D721Med (cell line): ENCODE data around the gene UCK2.

Source experiments
- DNase-seq: peaks from one replicate; pipeline ENCODE4 v3.0.0; 2011; ENCODE audit warnings: low spot score; ENCODE audit not compliant: insufficient read length
- FAIRE-seq: peaks from 2 replicates; lab custom pipeline; 2011; peaks lifted over from hg19 to GRCh38; lab: Jason Lieb, UNC
- TF ChIP-seq, protein P1 (sequence below): IDR thresholded peaks from 2 replicates; pipeline ENCODE4 v1.5.1; 2012; ENCODE audit warnings: mild to moderate bottlenecking, control low read depth; ENCODE audit not compliant: insufficient read depth; ENCODE audit errors: missing control alignments

Gene UCK2

DNA sequence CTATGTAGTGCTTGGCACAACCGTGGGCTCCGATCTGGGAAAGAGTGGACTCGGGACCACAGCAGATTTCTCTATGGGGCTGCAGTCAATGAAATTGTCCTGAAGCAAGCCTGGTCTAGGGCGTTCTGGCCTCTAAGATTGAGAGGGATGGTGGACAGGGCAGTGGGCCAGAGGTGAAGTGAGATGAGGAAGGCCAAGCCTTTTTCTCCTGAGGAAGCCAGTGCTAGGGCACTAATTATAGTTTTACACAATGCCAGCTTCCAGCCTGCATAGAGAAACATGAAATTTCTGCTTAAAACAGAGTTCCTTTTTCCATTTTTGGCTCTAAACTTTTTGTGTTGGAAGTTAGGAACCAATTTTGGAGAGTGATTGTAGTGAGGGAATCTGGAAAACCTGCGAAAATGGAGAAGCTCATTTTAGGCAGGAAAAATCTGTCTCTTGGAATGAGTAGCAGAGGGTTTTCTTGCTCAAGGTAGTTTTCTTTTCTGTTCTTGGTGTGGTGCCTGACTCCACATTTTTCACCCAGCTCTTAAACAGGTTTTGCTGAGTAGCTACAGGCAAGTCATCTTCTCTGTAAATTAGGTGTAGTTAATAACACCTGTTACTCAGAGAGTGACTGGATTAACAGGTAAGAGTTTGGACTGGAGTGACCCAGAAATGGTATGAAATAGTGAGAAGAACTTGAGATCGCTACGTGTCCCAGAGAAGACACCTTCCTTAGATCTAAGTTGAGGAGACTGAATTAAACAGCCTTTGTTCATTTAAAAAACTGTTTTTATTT lies 22.1 kb downstream of the UCK2 start:
- TF ChIP-seq, protein P1, sequence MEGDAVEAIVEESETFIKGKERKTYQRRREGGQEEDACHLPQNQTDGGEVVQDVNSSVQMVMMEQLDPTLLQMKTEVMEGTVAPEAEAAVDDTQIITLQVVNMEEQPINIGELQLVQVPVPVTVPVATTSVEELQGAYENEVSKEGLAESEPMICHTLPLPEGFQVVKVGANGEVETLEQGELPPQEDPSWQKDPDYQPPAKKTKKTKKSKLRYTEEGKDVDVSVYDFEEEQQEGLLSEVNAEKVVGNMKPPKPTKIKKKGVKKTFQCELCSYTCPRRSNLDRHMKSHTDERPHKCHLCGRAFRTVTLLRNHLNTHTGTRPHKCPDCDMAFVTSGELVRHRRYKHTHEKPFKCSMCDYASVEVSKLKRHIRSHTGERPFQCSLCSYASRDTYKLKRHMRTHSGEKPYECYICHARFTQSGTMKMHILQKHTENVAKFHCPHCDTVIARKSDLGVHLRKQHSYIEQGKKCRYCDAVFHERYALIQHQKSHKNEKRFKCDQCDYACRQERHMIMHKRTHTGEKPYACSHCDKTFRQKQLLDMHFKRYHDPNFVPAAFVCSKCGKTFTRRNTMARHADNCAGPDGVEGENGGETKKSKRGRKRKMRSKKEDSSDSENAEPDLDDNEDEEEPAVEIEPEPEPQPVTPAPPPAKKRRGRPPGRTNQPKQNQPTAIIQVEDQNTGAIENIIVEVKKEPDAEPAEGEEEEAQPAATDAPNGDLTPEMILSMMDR, result no peak
- FAIRE-seq (no peak), DNase-seq (no peak)

DNA sequence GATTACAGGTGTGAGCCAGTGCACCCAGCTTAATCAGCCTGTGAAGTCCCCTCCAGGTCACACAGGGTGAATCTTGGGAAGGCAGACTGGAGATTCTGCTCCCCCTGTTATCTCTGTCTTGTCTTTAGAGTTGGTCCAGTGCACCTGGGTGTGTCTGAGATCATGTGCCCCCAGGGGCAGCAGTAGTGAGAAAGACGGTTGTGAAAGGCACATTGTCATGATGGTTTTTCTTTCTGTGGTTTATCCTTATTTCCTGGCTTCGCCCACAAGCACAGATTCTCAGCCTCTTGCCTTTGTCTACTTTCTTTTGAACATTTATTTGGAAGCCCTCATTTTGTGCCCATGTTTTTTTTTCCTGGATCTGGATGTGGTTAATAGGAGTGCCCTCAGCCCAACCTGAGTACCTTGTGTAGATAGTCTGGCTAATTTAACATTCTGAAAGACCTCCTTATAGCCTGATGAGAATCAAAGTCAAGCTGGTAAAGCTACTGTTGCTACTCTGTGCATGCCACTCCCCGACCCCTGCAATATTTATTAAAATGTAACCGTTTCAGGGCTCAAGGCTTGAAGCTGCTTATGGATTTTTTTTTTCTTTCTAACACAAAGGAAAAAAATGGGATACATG lies 23.7 kb downstream of the UCK2 start:
- TF ChIP-seq, protein P1, result no peak
- FAIRE-seq (no peak), DNase-seq (no peak)

DNA sequence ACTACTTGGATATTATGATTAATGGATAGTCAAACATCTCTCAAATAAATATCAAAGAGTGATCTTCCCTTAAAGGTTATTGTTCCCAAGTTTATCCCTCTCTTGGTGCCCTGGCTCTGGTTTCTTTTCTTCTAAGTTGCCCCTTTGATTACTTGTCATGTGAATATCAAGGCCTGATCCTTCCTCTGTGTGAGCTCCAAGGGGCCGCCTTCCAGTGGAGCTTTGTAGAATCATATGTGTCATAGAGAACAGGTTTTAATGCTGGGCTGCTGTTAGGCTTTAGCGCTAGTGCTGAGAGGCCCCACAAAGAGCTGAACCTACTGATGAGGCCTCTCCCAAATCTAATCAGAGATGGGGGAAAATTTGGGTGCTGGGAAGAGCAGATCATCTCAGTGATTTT lies 25.5 kb downstream of the UCK2 start:
- FAIRE-seq (no peak), DNase-seq (no peak)
- TF ChIP-seq, protein P1, result no peak

DNA sequence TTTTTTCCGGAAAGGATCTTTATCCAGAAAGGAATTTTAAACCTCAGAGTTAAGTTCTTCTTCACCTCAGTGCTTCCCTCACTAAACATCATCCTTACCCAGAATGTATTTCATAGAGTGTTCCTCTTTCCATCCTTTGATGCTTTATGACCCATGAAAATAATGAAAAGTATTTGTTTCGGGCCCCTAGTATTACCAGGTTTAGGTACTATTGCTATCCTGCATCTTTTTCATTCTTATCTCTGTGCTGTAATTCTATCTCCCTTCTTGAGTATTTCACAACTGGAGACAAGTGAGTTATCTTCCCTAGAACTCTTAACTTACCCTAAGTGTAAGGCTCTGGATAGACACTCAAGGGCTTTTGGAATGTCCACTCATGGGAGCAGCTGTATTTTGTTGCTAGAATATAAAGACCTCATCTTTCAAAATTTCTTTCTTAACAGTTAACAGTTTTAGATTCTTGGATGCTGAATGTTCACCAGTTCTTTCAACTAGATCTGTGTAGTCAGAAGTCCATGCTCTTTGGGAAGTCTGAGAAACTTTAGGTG lies 26.2 kb downstream of the UCK2 start:
- TF ChIP-seq, protein P1, result no peak
- no peak for DNase-seq
- no peak for FAIRE-seq

DNA sequence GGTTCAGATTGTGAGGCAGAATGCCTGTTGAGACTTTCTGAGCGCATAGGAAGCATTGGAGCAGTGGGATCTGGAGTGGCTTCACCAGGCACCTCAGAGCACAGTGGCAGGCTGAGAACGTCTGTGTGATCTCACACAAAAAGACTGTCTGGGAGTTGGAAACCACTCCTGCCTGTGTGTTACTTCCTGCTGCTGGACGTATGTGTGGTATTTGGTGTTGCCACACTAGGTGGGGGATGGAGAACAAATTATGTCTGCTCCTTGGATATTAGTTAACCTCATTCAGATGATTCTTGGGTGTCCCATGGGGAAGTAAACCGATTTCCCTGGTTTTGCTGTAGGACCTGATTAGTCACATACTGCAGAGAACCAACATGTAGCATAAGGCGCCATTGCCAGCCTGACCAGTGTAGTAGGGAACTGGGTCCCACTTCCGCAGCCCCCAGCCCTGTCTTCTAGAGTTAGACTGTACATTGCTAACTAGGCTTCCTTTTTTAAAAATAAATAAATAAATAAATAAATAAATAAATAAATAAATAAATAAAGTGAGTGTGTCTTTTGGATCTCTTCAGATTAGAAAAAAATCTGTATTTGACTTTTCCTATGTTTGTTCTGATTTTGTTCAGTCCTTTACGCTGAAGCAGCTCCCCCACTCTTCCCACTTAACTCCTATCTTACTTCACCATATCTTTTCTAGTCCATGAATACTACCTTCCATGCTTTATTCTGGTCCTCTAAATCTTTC lies 26.9 kb downstream of the UCK2 start:
- DNase-seq, result no peak
- no peak for FAIRE-seq

DNA sequence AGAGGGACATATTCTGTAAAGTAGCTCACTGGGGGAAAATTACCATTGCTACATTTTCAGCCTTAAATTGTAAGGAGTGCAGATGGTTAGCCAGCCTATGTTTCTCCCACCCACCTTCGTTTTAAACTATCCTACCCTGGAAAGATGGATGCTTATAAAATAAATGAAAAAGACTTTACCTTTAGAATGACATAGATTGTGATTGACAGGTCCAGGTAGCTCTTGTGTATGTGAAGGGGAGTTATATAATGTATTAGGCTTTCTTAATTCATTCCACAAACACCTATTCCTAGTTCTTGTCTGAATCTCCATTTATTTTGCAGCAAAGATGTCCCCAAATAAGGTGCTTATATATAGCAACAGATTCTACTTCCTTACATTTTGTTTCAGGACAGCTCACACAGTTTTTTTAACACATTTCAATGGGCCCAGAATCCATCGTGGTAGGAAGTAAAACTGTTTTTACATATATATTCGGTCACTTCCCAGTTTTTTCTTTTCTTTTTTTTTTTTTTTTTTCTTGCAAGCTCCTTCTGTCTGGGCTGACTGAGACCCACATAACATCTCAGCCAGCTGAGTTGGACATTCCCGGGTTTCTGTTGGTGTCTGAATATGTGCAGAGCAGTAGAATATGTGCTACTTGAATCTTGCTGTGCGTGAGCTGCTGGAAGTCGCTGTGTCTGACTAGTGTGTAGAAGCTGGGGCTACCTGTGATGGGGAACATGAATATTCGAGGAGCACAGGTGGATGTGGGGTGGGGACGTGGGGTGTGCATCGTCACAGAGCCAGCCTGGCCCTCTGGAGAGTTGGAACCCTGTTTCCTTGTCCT lies 27.8 kb downstream of the UCK2 start:
- TF ChIP-seq, protein P1, result no peak
- DNase-seq, result no peak
- no peak for FAIRE-seq

More for the DNA sequence above, 26.9 kb downstream of the UCK2 start:
- TF ChIP-seq, protein P1, result no peak
